NB4 (cell line): ENCODE measurements around the gene FSCN2.

ENCODE experiments used
- POLR2A ChIP-seq: IDR thresholded peaks from 2 replicates; pipeline ENCODE4 v1.6.1; 2011; ENCODE audit warnings: mild to moderate bottlenecking; ENCODE audit not compliant: insufficient read length; ENCODE audit errors: extremely low read depth
- TF ChIP-seq, protein P1 (sequence below): IDR thresholded peaks from one replicate; pipeline ENCODE4 v1.5.1; 2012; ENCODE audit warnings: low read depth, low read length

DNA sequence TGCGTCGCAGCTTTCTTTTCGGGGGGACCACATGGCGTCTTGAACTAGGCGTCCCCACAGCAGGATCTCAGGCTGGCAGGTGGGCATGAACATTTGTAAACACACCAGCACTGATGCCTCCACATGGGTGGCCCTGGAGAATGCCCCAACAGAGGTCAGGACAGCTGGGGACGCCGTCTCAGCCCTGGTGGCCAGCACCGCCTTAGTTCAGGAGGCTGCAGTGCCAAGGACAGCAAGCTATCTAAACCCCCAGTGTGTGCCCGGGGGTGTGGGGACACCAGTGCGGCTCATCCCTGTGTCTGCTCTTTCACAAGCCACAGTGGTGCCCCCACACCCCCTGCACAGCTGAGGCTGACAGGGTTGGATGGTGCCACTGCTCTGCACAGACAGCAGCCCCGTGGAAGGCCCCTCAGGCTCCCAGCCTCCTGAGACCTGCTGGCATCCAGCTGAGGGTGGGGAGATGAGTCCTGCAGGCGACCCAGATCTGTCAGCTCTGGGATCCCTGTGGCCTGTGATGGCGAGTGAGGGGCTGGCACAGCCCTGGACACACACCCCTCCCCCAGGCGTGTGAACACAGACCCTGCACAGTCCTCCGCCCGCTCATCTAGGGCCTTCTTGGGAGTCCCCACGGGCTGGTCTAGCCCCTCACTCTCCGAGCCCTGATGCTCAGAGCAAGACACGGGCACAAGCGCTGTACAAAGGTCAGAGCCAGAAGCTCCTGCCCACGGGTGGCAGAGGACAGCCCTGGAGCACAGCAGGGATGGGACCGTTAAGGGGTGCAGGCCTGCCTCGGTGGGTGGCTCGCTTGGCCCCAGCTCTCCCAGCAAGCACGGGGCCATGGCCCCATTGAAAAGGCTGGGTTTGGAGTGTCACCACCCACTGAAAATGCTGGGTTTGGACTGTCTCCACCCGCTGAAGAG is 10.7 kb downstream of the FSCN2 start:
- TF ChIP-seq, protein P1, sequence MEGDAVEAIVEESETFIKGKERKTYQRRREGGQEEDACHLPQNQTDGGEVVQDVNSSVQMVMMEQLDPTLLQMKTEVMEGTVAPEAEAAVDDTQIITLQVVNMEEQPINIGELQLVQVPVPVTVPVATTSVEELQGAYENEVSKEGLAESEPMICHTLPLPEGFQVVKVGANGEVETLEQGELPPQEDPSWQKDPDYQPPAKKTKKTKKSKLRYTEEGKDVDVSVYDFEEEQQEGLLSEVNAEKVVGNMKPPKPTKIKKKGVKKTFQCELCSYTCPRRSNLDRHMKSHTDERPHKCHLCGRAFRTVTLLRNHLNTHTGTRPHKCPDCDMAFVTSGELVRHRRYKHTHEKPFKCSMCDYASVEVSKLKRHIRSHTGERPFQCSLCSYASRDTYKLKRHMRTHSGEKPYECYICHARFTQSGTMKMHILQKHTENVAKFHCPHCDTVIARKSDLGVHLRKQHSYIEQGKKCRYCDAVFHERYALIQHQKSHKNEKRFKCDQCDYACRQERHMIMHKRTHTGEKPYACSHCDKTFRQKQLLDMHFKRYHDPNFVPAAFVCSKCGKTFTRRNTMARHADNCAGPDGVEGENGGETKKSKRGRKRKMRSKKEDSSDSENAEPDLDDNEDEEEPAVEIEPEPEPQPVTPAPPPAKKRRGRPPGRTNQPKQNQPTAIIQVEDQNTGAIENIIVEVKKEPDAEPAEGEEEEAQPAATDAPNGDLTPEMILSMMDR, result no peak
- no peak for TF ChIP-seq POLR2A
